Astrocyte (in vitro differentiated cells and primary cell): ENCODE measurements around the gene PCDHGC4. TPM values are rescaled to one million over a fixed set of nuclear protein-coding genes. Genes with fewer than 3 reads are reported as not detected.

Source experiments
- DNase-seq: peaks from one replicate; pipeline ENCODE4 v3.0.0-alpha.2; 2010; ENCODE audit warnings: low read depth
- FAIRE-seq: peaks from 2 replicates; lab custom pipeline; 2011; peaks lifted over from hg19 to GRCh38; lab: Jason Lieb, UNC
- H2AFZ ChIP-seq: 2 replicates; pipeline ENCODE4 v1.6.0; 2012; ENCODE audit warnings: low read depth, low read length, inconsistent platforms
- H3K27ac ChIP-seq: 2 replicates; pipeline ENCODE4 v1.5.1; 2011; ENCODE audit warnings: low read depth, low read length, inconsistent platforms
- H3K27me3 ChIP-seq: 2 replicates; pipeline ENCODE4 v1.6.0; 2011; ENCODE audit warnings: low read length, inconsistent platforms; ENCODE audit not compliant: insufficient read depth
- H3K36me3 ChIP-seq: 2 replicates; pipeline ENCODE4 v1.5.1; 2011; ENCODE audit warnings: low read length, inconsistent platforms; ENCODE audit not compliant: insufficient read depth
- H3K4me1 ChIP-seq: 2 replicates; pipeline ENCODE4 v1.5.1; 2011; ENCODE audit warnings: low read length, inconsistent platforms; ENCODE audit not compliant: insufficient read depth
- H3K4me2 ChIP-seq: 2 replicates; pipeline ENCODE4 v1.6.0; 2012; ENCODE audit warnings: low read length, inconsistent platforms
- H3K4me3 ChIP-seq: 2 replicates; pipeline ENCODE4 v1.5.1; 2011; ENCODE audit warnings: low read depth, mild to moderate bottlenecking, low read length, inconsistent platforms; ENCODE audit not compliant: insufficient read depth
- H3K79me2 ChIP-seq: 2 replicates; pipeline ENCODE4 v1.6.0; 2012; ENCODE audit warnings: mild to moderate bottlenecking, low read length, inconsistent platforms; ENCODE audit not compliant: insufficient read depth
- H3K9ac ChIP-seq: 2 replicates; pipeline ENCODE4 v1.6.0; 2012; ENCODE audit warnings: mild to moderate bottlenecking, low read length, inconsistent platforms
- H3K9me3 ChIP-seq: 2 replicates; pipeline ENCODE4 v1.5.1; 2012; ENCODE audit warnings: low read depth, mild to moderate bottlenecking, low read length, inconsistent platforms; ENCODE audit not compliant: insufficient read depth
- H4K20me1 ChIP-seq: 2 replicates; pipeline ENCODE4 v1.6.0; 2012; ENCODE audit warnings: low read length, inconsistent platforms; ENCODE audit not compliant: insufficient read depth
- H3K27ac Mint-ChIP-seq: one replicate; pipeline ENCODE4 v1.8.0; 2021; ENCODE audit warnings: mild to moderate bottlenecking, mixed read lengths; ENCODE audit not compliant: unreplicated experiment
- H3K27me3 Mint-ChIP-seq: one replicate; pipeline ENCODE4 v1.8.0; 2021; ENCODE audit warnings: low read depth, mixed read lengths; ENCODE audit not compliant: unreplicated experiment
- H3K36me3 Mint-ChIP-seq: one replicate; pipeline ENCODE4 v1.8.0; 2021; ENCODE audit warnings: low read depth, mixed read lengths; ENCODE audit not compliant: unreplicated experiment
- H3K4me1 Mint-ChIP-seq: one replicate; pipeline ENCODE4 v1.8.0; 2021; ENCODE audit warnings: low read depth, mixed read lengths; ENCODE audit not compliant: unreplicated experiment
- H3K4me3 Mint-ChIP-seq: one replicate; pipeline ENCODE4 v1.8.0; 2021; ENCODE audit warnings: mild to moderate bottlenecking, moderate library complexity, mixed read lengths; ENCODE audit not compliant: unreplicated experiment
- H3K9me3 Mint-ChIP-seq: one replicate; pipeline ENCODE4 v1.8.0; 2021; ENCODE audit warnings: mild to moderate bottlenecking, mixed read lengths; ENCODE audit not compliant: unreplicated experiment
- CTCF ChIP-seq: IDR thresholded peaks from 2 replicates; pipeline ENCODE4 v1.5.1; 2011; ENCODE audit warnings: low read depth, mild to moderate bottlenecking, inconsistent platforms, low read length, moderate library complexity; ENCODE audit not compliant: insufficient read depth
- EZH2 ChIP-seq: IDR thresholded peaks from 2 replicates; pipeline ENCODE4 v1.6.1; 2012; ENCODE audit warnings: mild to moderate bottlenecking, low read length, inconsistent platforms; ENCODE audit not compliant: insufficient read depth
- total RNA-seq: library from RNA; stranded (reverse); gene quantifications from 2 replicates; pipeline ENCODE4 v1.2.1, GENCODE V29; 2021

PCDHGC4 gene
- total RNA-seq, 1 donor from 2014 or later: 7.4 TPM

- FAIRE-seq (no peak), DNase-seq (no peak)
- Mint-ChIP-seq H3K27me3 (no peaks in the 10 kb centered on the region), H3K36me3 (peaks cover 13% of the 10 kb centered on the region), H3K27ac (no peak overlapping the region), H3K4me3 (no peak overlapping the region), H3K9me3 (no peaks in the 10 kb centered on the region), H3K4me1 (peaks cover 37% of the 10 kb centered on the region)
- no peaks in the 10 kb centered on the region for H4K20me1 ChIP-seq
- no peak for TF ChIP-seq EZH2
- TF ChIP-seq CTCF: no peak
- no peak overlapping the region for H3K9ac ChIP-seq
- no peak overlapping the region for H2AFZ ChIP-seq
- H3K4me1 ChIP-seq: peaks cover 43% of the 10 kb centered on the region
- no peak overlapping the region for H3K4me3 ChIP-seq
- H3K79me2 ChIP-seq: peaks cover 5% of the 10 kb centered on the region
- H3K36me3 ChIP-seq: peaks cover 14% of the 10 kb centered on the region
- no peak overlapping the region for H3K27ac ChIP-seq
- H3K4me2 ChIP-seq: no peak overlapping the region
- no peaks in the 10 kb centered on the region for H3K27me3 ChIP-seq
- H3K9me3 ChIP-seq: no peaks in the 10 kb centered on the region
Measured at GRCh38 chr5:141527426-141527825, 42.6 kb downstream of the PCDHGC4 start.

GRCh38 chr5:141528291-141528984, 43.6 kb downstream of the PCDHGC4 start:
- Mint-ChIP-seq H3K27ac (peak overlapping the region; percentile 71), H3K9me3 (no peaks in the 10 kb centered on the region), H3K36me3 (peaks cover 13% of the 10 kb centered on the region), H3K27me3 (no peaks in the 10 kb centered on the region), H3K4me1 (peaks cover 33% of the 10 kb centered on the region), H3K4me3 (peak overlapping the region; percentile 12)
- no peak overlapping the region for H3K4me3 ChIP-seq
- peak overlapping the region; percentile 47 for H3K9ac ChIP-seq
- peaks cover 37% of the 10 kb centered on the region for H3K4me1 ChIP-seq
- peak overlapping the region; percentile 19 for H3K27ac ChIP-seq
- peaks cover 20% of the 10 kb centered on the region for H3K36me3 ChIP-seq
- no peak overlapping the region for H2AFZ ChIP-seq
- no peaks in the 10 kb centered on the region for H3K79me2 ChIP-seq
- TF ChIP-seq CTCF (no peak), EZH2 (no peak)
- H3K4me2 ChIP-seq: peak overlapping the region; percentile 58
- no peak for FAIRE-seq
- peak; percentile 48 for DNase-seq
- no peaks in the 10 kb centered on the region for H4K20me1 ChIP-seq
- H3K9me3 ChIP-seq: no peaks in the 10 kb centered on the region
- no peaks in the 10 kb centered on the region for H3K27me3 ChIP-seq

- Histone ChIP-seq H4K20me1 (no peaks in the 10 kb centered on the region), H3K36me3 (peaks cover 22% of the 10 kb centered on the region), H3K27me3 (no peaks in the 10 kb centered on the region), H3K4me2 (peak overlapping the region; percentile 58), H3K9me3 (no peaks in the 10 kb centered on the region), H3K4me1 (peaks cover 34% of the 10 kb centered on the region), H3K79me2 (no peaks in the 10 kb centered on the region), H3K4me3 (no peak overlapping the region), H2AFZ (no peak overlapping the region), H3K27ac (peak overlapping the region; percentile 63), H3K9ac (peak overlapping the region; percentile 47)
- Mint-ChIP-seq H3K36me3 (peaks cover 13% of the 10 kb centered on the region), H3K27me3 (no peaks in the 10 kb centered on the region), H3K27ac (peak overlapping the region; percentile 71), H3K4me3 (peak overlapping the region; percentile 12), H3K9me3 (no peaks in the 10 kb centered on the region), H3K4me1 (peaks cover 32% of the 10 kb centered on the region)
- DNase-seq: peak; percentile 82
- no peak for FAIRE-seq
- no peak for TF ChIP-seq CTCF
Measured at GRCh38 chr5:141529002-141529401, 44.2 kb downstream of the PCDHGC4 start.
